KMS-11 (cell line): ENCODE data around the gene OLFML3.

Experiments
- H2AFZ ChIP-seq: fragments of 200-600 bp; sonication (generic); 2 replicates; pipeline ENCODE4 v1.6.1; 2016; ENCODE audit warnings: antibody characterized with exemption, mixed run types, low read depth
- H3K27ac ChIP-seq: fragments of 200-600 bp; sonication (generic); 2 replicates; pipeline ENCODE4 v1.6.1; 2016; ENCODE audit warnings: mild to moderate bottlenecking, mixed run types
- H3K27me3 ChIP-seq: fragments of 200-600 bp; sonication (generic); 2 replicates; pipeline ENCODE4 v1.6.1; 2017; ENCODE audit warnings: mild to moderate bottlenecking, low read depth, mixed run types, moderate library complexity; ENCODE audit not compliant: insufficient read depth
- H3K36me3 ChIP-seq: fragments of 200-600 bp; sonication (generic); 2 replicates; pipeline ENCODE4 v1.6.1; 2017; ENCODE audit warnings: mild to moderate bottlenecking, mixed run types; ENCODE audit not compliant: insufficient read depth
- H3K4me1 ChIP-seq: fragments of 200-600 bp; sonication (generic); 2 replicates; pipeline ENCODE4 v1.6.1; 2016; ENCODE audit warnings: mild to moderate bottlenecking, low read depth, mixed run types; ENCODE audit not compliant: poor library complexity, severe bottlenecking
- H3K4me2 ChIP-seq: fragments of 200-600 bp; sonication (generic); 2 replicates; pipeline ENCODE4 v1.7.0; 2016; ENCODE audit warnings: mild to moderate bottlenecking, mixed run types
- H3K4me3 ChIP-seq: fragments of 200-600 bp; sonication (generic); IDR thresholded peaks from 2 replicates; pipeline ENCODE4 v1.6.1; 2017; ENCODE audit warnings: low read depth, low read length, mixed read lengths; ENCODE audit not compliant: insufficient read depth
- H3K79me2 ChIP-seq: fragments of 200-600 bp; sonication (generic); 2 replicates; pipeline ENCODE4 v1.6.1; 2016; ENCODE audit warnings: low read depth, mixed run types; ENCODE audit not compliant: insufficient read depth
- H3K9ac ChIP-seq: fragments of 200-600 bp; sonication (generic); 2 replicates; pipeline ENCODE4 v1.6.1; 2016; ENCODE audit warnings: mild to moderate bottlenecking, mixed run types
- H4K20me1 ChIP-seq: fragments of 200-600 bp; sonication (generic); 2 replicates; pipeline ENCODE4 v1.6.1; 2016; ENCODE audit warnings: mild to moderate bottlenecking, mixed run types; ENCODE audit not compliant: insufficient read depth
- CTCF ChIP-seq: fragments of 200-600 bp; sonication (generic); conservative IDR thresholded peaks from 2 replicates; pipeline ENCODE4 v1.6.1; 2017; ENCODE audit warnings: low read depth, mild to moderate bottlenecking, antibody characterized with exemption, low read length, moderate library complexity, mixed read lengths

Gene OLFML3

GRCh38 chr1:113993766-113994165 lies 14.5 kb downstream of the OLFML3 start:
- Histone ChIP-seq H2AFZ (no peak overlapping the region), H3K4me1 (peaks cover 5% of the 10 kb centered on the region), H4K20me1 (no peaks in the 10 kb centered on the region), H3K36me3 (no peaks in the 10 kb centered on the region), H3K27me3 (no peaks in the 10 kb centered on the region), H3K27ac (no peak overlapping the region), H3K9ac (no peak overlapping the region), H3K4me2 (no peak overlapping the region), H3K79me2 (no peaks in the 10 kb centered on the region), H3K4me3 (no peak overlapping the region)
- no peak for TF ChIP-seq CTCF

- H2AFZ ChIP-seq, result no peak overlapping the region
- H3K36me3 ChIP-seq, result no peaks in the 10 kb centered on the region
- H3K79me2 ChIP-seq, result no peaks in the 10 kb centered on the region
- H3K4me1 ChIP-seq, result peaks cover 5% of the 10 kb centered on the region
- no peak overlapping the region for H3K9ac ChIP-seq
- no peaks in the 10 kb centered on the region for H3K27me3 ChIP-seq
- H4K20me1 ChIP-seq, result no peaks in the 10 kb centered on the region
- TF ChIP-seq CTCF, result no peak
- no peak overlapping the region for H3K4me2 ChIP-seq
- no peak overlapping the region for H3K4me3 ChIP-seq
- H3K27ac ChIP-seq, result no peak overlapping the region
Measured at GRCh38 chr1:113995382-113995781, 16.1 kb downstream of the OLFML3 start.

DNA sequence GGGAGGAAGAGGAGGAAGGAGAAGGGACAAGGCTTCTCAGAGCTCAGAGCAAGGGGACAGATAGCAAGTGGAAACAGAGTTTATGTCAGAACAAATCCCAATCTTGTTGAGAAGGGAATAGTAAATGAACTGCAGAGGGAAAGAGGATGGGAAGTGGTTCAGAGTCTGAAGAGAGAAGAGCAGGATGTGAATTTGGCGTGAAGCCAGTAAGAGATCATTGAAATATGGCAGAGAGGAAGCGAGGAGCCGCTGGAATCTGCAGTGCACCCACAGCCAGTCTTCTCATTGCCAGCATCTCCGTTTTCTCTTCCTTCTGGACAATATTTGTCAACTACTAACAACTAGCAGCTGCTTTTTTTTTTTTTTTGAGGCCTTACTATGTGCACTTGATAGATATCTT lies 19.1 kb downstream of the OLFML3 start:
- no peaks in the 10 kb centered on the region for H3K27me3 ChIP-seq
- H3K9ac ChIP-seq, result no peak overlapping the region
- H3K27ac ChIP-seq, result no peak overlapping the region
- H3K36me3 ChIP-seq, result no peaks in the 10 kb centered on the region
- H2AFZ ChIP-seq, result no peak overlapping the region
- peaks cover 5% of the 10 kb centered on the region for H3K4me1 ChIP-seq
- no peak overlapping the region for H3K4me3 ChIP-seq
- H3K4me2 ChIP-seq, result no peak overlapping the region
- no peaks in the 10 kb centered on the region for H4K20me1 ChIP-seq
- no peaks in the 10 kb centered on the region for H3K79me2 ChIP-seq
- TF ChIP-seq CTCF, result no peak

GRCh38 chr1:113999233-113999632 lies 20.0 kb downstream of the OLFML3 start:
- Histone ChIP-seq H3K4me3 (no peak overlapping the region), H3K4me2 (no peak overlapping the region), H3K27me3 (no peaks in the 10 kb centered on the region), H3K27ac (no peak overlapping the region), H3K4me1 (peaks cover 5% of the 10 kb centered on the region), H2AFZ (no peak overlapping the region), H3K36me3 (no peaks in the 10 kb centered on the region), H4K20me1 (no peaks in the 10 kb centered on the region), H3K9ac (no peak overlapping the region), H3K79me2 (no peaks in the 10 kb centered on the region)
- no peak for TF ChIP-seq CTCF

DNA sequence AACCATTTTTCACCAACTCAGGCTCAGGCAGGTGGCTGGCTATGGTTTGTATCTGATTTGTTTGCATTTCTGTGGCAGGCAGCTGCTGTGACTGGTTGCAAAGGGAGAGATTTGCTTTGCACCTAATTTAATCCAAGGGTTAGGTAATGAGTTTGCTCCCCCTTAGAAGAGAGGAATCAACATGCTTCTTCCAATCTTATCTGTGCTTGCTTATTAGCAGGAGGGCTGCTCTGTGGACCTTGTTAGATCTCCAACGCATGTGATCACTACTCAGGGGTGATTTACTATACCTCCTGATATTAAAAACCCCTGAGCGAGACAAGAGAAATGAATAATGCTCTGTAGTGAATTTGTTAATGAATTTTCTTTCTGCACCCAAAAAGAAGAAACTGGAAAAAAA lies 20.5 kb downstream of the OLFML3 start:
- no peak overlapping the region for H3K4me3 ChIP-seq
- H3K36me3 ChIP-seq, result no peaks in the 10 kb centered on the region
- no peaks in the 10 kb centered on the region for H3K79me2 ChIP-seq
- no peak overlapping the region for H3K9ac ChIP-seq
- no peaks in the 10 kb centered on the region for H4K20me1 ChIP-seq
- H3K4me2 ChIP-seq, result no peak overlapping the region
- peaks cover 5% of the 10 kb centered on the region for H3K4me1 ChIP-seq
- no peak overlapping the region for H2AFZ ChIP-seq
- no peak overlapping the region for H3K27ac ChIP-seq
- H3K27me3 ChIP-seq, result no peaks in the 10 kb centered on the region
- TF ChIP-seq CTCF, result no peak
